ENCODE results near the gene CORO6.

GRCh38 chr17:29625037-29625750 lies 2.5 kb upstream of the CORO6 start:
- TF ChIP-seq RAD21 (IDR thresholded peaks at IDR 0.05; ENCODE audit: insufficient read depth, low read depth, low read length) (no peak), POLR2A (IDR thresholded peaks at IDR 0.05; ENCODE audit: low read depth, low read length) (no peak), CTCF (IDR thresholded peaks at IDR 0.05 in 2 of 3, conservative IDR thresholded peaks at IDR 0.05 in 1 of 3; ENCODE audit: control insufficient read depth in 2 of 3, extremely low read depth in 1 of 3, insufficient read depth in 1 of 3, low read depth in 3 of 3, low read length in 3 of 3) (no peak), ZNF592 (IDR thresholded peaks at IDR 0.05) (no peak), NRF1 (conservative IDR thresholded peaks at IDR 0.05; ENCODE audit: low read depth, low read length) (no peak), CHD1 (IDR thresholded peaks at IDR 0.05; ENCODE audit: low read depth, low read length) (no peak), GATAD2B (conservative IDR thresholded peaks at IDR 0.05; ENCODE audit: low read depth) (no peak), JUND (IDR thresholded peaks at IDR 0.05; ENCODE audit: low read depth, low read length) (no peak), CHD2 (IDR thresholded peaks at IDR 0.05; ENCODE audit: borderline replicate concordance, low read depth, low read length) (no peak)
